ENCODE results near the gene IL6R. TPM values are rescaled to one million over a fixed set of nuclear protein-coding genes. Genes with fewer than 3 reads are reported as not detected.
"Not testable (repeated sequence)": the region's sequence is repeated elsewhere in the genome, so short reads cannot be mapped to it uniquely, and the experiment has no call there.

IL6R gene
- total and polyA plus RNA-seq, 4 experiments from 2014 or later: 54.6 to 106 (median 86.9) TPM

GRCh38 chr1:154483941-154484803 lies 79.0 kb downstream of the IL6R start:
- Histone ChIP-seq H3K27ac (ENCODE audit: low read depth, low read length) (no peak overlapping the region), H3K9me3 (ENCODE audit: control insufficient read depth in 1 of 2, low read length in 2 of 2) (no peaks in the 10 kb centered on the region), H3K4me3 (ENCODE audit: low read length in 2 of 2) (no peak overlapping the region), H3K4me1 (ENCODE audit: insufficient read depth, low read length) (peaks cover 7% of the 10 kb centered on the region), H3K27me3 (ENCODE audit: insufficient read depth, low read length) (no peaks in the 10 kb centered on the region), H3K36me3 (ENCODE audit: insufficient read depth, low read length) (no peaks in the 10 kb centered on the region)
- no peak overlapping the region for H3K27ac Mint-ChIP-seq
- CTCF ChIA-PET (ENCODE audit: partially characterized antibody): interaction anchor here (0.6 to 8.0 kb wide), 2 partner anchors 62 to 307 kb away, joined by 3 to 104 read pairs; no protein-coding TSS in a partner anchor
- H3K27me3 Mint-ChIP-seq: peaks cover 0 to 2% of the 10 kb centered on the region in 2 donors
- no peak for DNase-seq
- no peaks in the 10 kb centered on the region for H3K36me3 Mint-ChIP-seq
- no peaks in the 10 kb centered on the region for H3K9me3 Mint-ChIP-seq
- POLR2A ChIA-PET (ENCODE audit: partially characterized antibody): no interaction called here
- intact Hi-C loops (cut with micrococcal nuclease): no loop called here
- peaks cover 3 to 6% (median 5%) of the 10 kb centered on the region in 4 donors for H3K4me1 Mint-ChIP-seq
- no peak overlapping the region for H3K4me3 Mint-ChIP-seq

DNA sequence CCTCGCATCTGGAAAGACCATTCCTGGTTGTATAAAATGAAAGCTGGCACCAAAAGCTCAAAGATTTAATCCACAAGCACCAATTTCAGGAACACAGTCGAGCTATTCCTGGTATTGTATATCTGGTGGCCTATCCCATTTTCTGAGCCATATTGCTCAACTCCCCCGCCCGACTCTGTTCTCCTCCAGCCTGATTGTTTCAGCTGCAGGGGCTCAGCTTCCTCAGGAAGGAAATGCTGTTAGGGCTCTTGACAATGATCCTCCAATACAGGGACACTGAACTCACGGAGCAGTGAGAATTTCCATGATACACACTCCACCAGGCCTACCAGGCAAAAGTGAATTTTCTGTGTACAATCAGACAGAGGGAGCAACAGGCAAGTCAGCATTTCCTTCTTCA lies 80.0 kb downstream of the IL6R start:
- H3K9me3 ChIP-seq (ENCODE audit: control insufficient read depth in 1 of 2, low read length in 2 of 2): no peaks in the 10 kb centered on the region
- no peak for DNase-seq
- H3K27ac ChIP-seq (ENCODE audit: low read depth, low read length): no peak overlapping the region
- H3K27ac Mint-ChIP-seq: no peak overlapping the region
- H3K4me1 ChIP-seq (ENCODE audit: insufficient read depth, low read length): no peaks in the 10 kb centered on the region
- H3K4me1 Mint-ChIP-seq: no peaks in the 10 kb centered on the region
- no peaks in the 10 kb centered on the region for H3K9me3 Mint-ChIP-seq
- no peaks in the 10 kb centered on the region for H3K27me3 ChIP-seq (ENCODE audit: insufficient read depth, low read length)
- no peaks in the 10 kb centered on the region for H3K36me3 ChIP-seq (ENCODE audit: insufficient read depth, low read length)
- intact Hi-C loops (cut with micrococcal nuclease): no loop called here
- H3K27me3 Mint-ChIP-seq: peaks cover 0 to 2% of the 10 kb centered on the region in 2 donors
- no peak overlapping the region for H3K4me3 Mint-ChIP-seq
- H3K36me3 Mint-ChIP-seq: no peaks in the 10 kb centered on the region
- CTCF ChIA-PET (ENCODE audit: partially characterized antibody): interaction anchor here (0.6 to 8.0 kb wide), 2 partner anchors 61 to 306 kb away, joined by 3 to 104 read pairs; no protein-coding TSS in a partner anchor
- no peak overlapping the region for H3K4me3 ChIP-seq (ENCODE audit: low read length in 2 of 2)
- POLR2A ChIA-PET (ENCODE audit: partially characterized antibody): no interaction called here

DNA sequence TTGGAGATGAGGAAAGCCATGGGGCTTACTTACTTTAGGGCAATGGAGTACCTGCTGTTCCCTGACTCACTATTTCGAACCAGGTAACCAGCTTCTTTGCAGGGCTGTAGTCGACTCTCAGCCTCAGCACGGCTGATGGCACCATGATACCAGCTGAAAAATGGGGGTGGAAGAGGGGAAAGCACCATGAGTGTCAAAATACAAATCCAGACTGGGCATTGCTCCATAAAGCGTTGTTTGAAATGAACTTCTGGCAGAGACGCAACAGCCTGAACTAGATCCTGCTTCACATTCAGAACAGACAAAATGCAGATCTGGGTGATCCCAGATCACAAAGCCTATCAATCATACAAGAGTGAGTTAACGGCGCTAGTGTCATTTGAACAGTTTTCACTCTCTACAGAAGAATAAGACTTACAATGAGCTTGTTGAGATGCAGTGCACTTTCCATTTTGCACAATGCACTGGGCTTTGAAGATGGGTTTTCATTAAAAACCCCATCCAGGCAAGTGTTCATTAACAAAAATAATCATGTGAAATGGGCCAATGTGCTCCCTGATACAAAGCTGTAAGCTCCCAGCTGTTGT lies 80.9 kb downstream of the IL6R start:
- Mint-ChIP-seq H3K36me3 (no peaks in the 10 kb centered on the region), H3K4me3 (no peak overlapping the region), H3K9me3 (peaks cover 0 to 3% (median 0%) of the 10 kb centered on the region in 8 donors), H3K4me1 (peaks cover under 1 to 5% (median 1%) of the 10 kb centered on the region in 4 donors), H3K27ac (peak overlapping the region in 1 of 7 donors; percentile 91), H3K27me3 (peaks cover 0 to 2% of the 10 kb centered on the region in 2 donors)
- POLR2A ChIA-PET (ENCODE audit: partially characterized antibody): no interaction called here
- Histone ChIP-seq H3K4me1 (ENCODE audit: insufficient read depth, low read length) (no peaks in the 10 kb centered on the region), H3K27ac (ENCODE audit: low read depth, low read length) (no peak overlapping the region), H3K9me3 (ENCODE audit: control insufficient read depth in 1 of 2, low read length in 2 of 2) (no peaks in the 10 kb centered on the region), H3K4me3 (ENCODE audit: low read length in 2 of 2) (no peak overlapping the region), H3K36me3 (ENCODE audit: insufficient read depth, low read length) (no peaks in the 10 kb centered on the region), H3K27me3 (ENCODE audit: insufficient read depth, low read length) (no peaks in the 10 kb centered on the region)
- CTCF ChIA-PET (ENCODE audit: partially characterized antibody): interaction anchor here (1.1 kb wide), 1 partner anchor 60 kb away, joined by 4 read pairs; no protein-coding TSS in a partner anchor
- intact Hi-C loops (cut with micrococcal nuclease): no loop called here
- no peak for DNase-seq

DNA sequence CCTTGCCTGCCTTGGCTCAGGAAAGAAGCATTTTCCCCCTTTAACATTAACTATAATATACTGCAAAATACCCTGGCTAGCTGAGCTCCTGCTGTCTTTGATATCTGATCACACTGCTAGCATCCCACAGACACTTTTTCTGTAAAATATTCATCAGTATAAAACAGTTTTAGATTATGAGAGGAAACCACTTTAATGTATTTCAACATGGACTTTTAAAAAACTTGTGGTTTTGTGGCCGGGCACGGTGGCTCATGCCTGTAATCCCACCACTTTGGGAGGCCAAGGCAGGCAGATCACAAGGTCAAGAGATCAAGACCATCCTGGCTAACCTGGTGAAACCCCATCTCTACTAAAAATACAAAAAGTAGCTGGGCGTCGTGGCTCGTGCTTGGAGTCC lies 81.6 kb downstream of the IL6R start:
- POLR2A ChIA-PET (ENCODE audit: partially characterized antibody); H3K36me3 ChIP-seq (ENCODE audit: insufficient read depth, low read length); H3K4me1 Mint-ChIP-seq; H3K4me1 ChIP-seq (ENCODE audit: insufficient read depth, low read length); H3K27ac Mint-ChIP-seq; H3K4me3 Mint-ChIP-seq; H3K9me3 Mint-ChIP-seq; DNase-seq; H3K27me3 ChIP-seq (ENCODE audit: insufficient read depth, low read length); H3K9me3 ChIP-seq (ENCODE audit: control insufficient read depth in 1 of 2, low read length in 2 of 2); H3K4me3 ChIP-seq (ENCODE audit: low read length in 2 of 2); H3K27ac ChIP-seq (ENCODE audit: low read depth, low read length); H3K36me3 Mint-ChIP-seq; H3K27me3 Mint-ChIP-seq; intact Hi-C loops (cut with micrococcal nuclease): not testable (repeated sequence)
- CTCF ChIA-PET (ENCODE audit: partially characterized antibody): interaction anchor here (1.1 kb wide), 2 partner anchors 8 to 59 kb away, joined by 3 to 4 read pairs; no protein-coding TSS in a partner anchor

DNA sequence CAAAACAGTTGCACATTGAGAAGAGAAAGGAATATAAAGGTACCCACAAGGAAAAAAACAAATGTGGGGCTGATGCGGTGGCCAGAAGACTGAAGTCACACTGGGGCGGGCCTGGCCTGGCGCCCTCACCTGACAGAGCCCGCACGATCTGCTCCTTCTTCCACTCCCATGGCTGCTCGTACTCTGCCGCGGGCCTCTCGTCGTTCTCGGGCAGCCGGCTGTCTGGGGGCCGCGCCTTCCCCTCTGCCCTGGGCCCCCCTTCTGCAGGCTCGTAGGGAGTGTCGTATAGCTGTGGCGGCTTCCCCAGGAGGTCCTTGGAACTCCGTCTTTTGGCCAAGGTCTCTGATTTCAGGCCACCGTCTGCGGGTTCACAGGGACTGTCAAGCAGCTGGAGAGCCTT lies 83.8 kb downstream of the IL6R start:
- no peak overlapping the region for H3K27ac Mint-ChIP-seq
- POLR2A ChIA-PET (ENCODE audit: partially characterized antibody): no interaction called here
- H3K4me1 ChIP-seq (ENCODE audit: insufficient read depth, low read length): peaks cover 20% of the 10 kb centered on the region
- peaks cover 19 to 31% (median 27%) of the 10 kb centered on the region in 4 donors for H3K4me1 Mint-ChIP-seq
- H3K27me3 Mint-ChIP-seq: no peaks in the 10 kb centered on the region
- no peak for DNase-seq
- H3K36me3 ChIP-seq (ENCODE audit: insufficient read depth, low read length): no peaks in the 10 kb centered on the region
- no peaks in the 10 kb centered on the region for H3K36me3 Mint-ChIP-seq
- CTCF ChIA-PET (ENCODE audit: partially characterized antibody): interaction anchor here (2.3 kb wide), 1 partner anchor 8 kb away, joined by 14 read pairs; no protein-coding TSS in a partner anchor
- no peak overlapping the region for H3K4me3 ChIP-seq (ENCODE audit: low read length in 2 of 2)
- H3K9me3 Mint-ChIP-seq: peaks cover 0 to 3% (median 0%) of the 10 kb centered on the region in 8 donors
- H3K27me3 ChIP-seq (ENCODE audit: insufficient read depth, low read length): no peaks in the 10 kb centered on the region
- no peak overlapping the region for H3K4me3 Mint-ChIP-seq
- no peak overlapping the region for H3K27ac ChIP-seq (ENCODE audit: low read depth, low read length)
- intact Hi-C loops (cut with micrococcal nuclease): no loop called here
- H3K9me3 ChIP-seq (ENCODE audit: control insufficient read depth in 1 of 2, low read length in 2 of 2): no peaks in the 10 kb centered on the region

- Histone ChIP-seq H3K4me3 (ENCODE audit: low read length in 2 of 2) (no peak overlapping the region), H3K4me1 (ENCODE audit: insufficient read depth, low read length) (peaks cover 24% of the 10 kb centered on the region), H3K27me3 (ENCODE audit: insufficient read depth, low read length) (no peaks in the 10 kb centered on the region), H3K27ac (ENCODE audit: low read depth, low read length) (no peak overlapping the region), H3K9me3 (ENCODE audit: control insufficient read depth in 1 of 2, low read length in 2 of 2) (no peaks in the 10 kb centered on the region), H3K36me3 (ENCODE audit: insufficient read depth, low read length) (no peaks in the 10 kb centered on the region)
- POLR2A ChIA-PET (ENCODE audit: partially characterized antibody): no interaction called here
- H3K36me3 Mint-ChIP-seq: no peaks in the 10 kb centered on the region
- CTCF ChIA-PET (ENCODE audit: partially characterized antibody): interaction anchor here (1.0 to 2.3 kb wide), 3 partner anchors 9 to 389 kb away, joined by 3 to 14 read pairs (median 4); no protein-coding TSS in a partner anchor
- intact Hi-C loops (cut with micrococcal nuclease): no loop called here
- peaks cover 0 to 3% (median 0%) of the 10 kb centered on the region in 8 donors for H3K9me3 Mint-ChIP-seq
- DNase-seq: no peak
- peak overlapping the region in 1 of 7 donors; percentile 36 for H3K27ac Mint-ChIP-seq
- no peaks in the 10 kb centered on the region for H3K27me3 Mint-ChIP-seq
- H3K4me1 Mint-ChIP-seq: peaks cover 19 to 31% (median 27%) of the 10 kb centered on the region in 4 donors
- no peak overlapping the region for H3K4me3 Mint-ChIP-seq
Observed at GRCh38 chr1:154489695-154490274, 84.6 kb downstream of the IL6R start.

GRCh38 chr1:154490317-154490716 lies 85.2 kb downstream of the IL6R start:
- Mint-ChIP-seq H3K9me3 (peaks cover 0 to 3% (median 0%) of the 10 kb centered on the region in 8 donors), H3K27me3 (no peaks in the 10 kb centered on the region), H3K27ac (peak overlapping the region in 2 of 7 donors; percentile 26 to 51), H3K4me1 (peaks cover 19 to 32% (median 28%) of the 10 kb centered on the region in 4 donors), H3K4me3 (no peak overlapping the region), H3K36me3 (no peaks in the 10 kb centered on the region)
- no peak for DNase-seq
- intact Hi-C loops (cut with micrococcal nuclease): no loop called here
- H3K27me3 ChIP-seq (ENCODE audit: insufficient read depth, low read length): no peaks in the 10 kb centered on the region
- H3K27ac ChIP-seq (ENCODE audit: low read depth, low read length): no peak overlapping the region
- no peak overlapping the region for H3K4me3 ChIP-seq (ENCODE audit: low read length in 2 of 2)
- ChIA-PET CTCF (ENCODE audit: partially characterized antibody) (interaction anchor here (1.0 to 2.3 kb wide), 4 partner anchors 10 to 388 kb away, joined by 3 to 14 read pairs (median 4); no protein-coding TSS in a partner anchor), POLR2A (ENCODE audit: partially characterized antibody) (no interaction called here)
- no peaks in the 10 kb centered on the region for H3K9me3 ChIP-seq (ENCODE audit: control insufficient read depth in 1 of 2, low read length in 2 of 2)
- H3K36me3 ChIP-seq (ENCODE audit: insufficient read depth, low read length): no peaks in the 10 kb centered on the region
- peaks cover 28% of the 10 kb centered on the region for H3K4me1 ChIP-seq (ENCODE audit: insufficient read depth, low read length)

Data from CD4-positive, alpha-beta memory T cell (primary cell).